Measurements from ENCODE around the gene BACH2.

DNA sequence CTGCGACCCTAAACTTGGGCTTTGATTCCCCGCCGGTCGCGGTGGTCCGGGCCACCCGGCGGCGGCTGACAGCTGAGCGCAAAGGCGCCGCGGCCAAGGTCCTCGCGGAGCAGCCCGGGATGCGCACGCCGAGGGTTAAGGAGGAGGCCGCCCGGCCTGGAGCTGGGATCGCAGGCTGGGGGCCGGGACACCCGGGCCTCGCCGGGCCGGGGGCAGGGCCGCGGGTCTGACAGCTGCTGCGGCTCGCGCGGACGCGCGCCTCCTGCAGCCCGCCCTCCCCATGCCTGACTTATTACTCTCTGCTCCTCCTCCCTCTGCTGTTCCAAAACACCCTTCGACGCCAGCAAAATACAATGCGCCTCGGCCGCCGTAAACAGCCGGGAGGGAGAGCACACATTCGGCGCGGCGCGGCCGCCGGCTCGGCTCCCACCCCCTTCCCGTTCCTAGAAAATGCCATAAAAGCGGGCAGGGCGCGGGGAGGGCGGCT is 746 bp downstream of the BACH2 start:
- TF ChIP-seq, protein P1, sequence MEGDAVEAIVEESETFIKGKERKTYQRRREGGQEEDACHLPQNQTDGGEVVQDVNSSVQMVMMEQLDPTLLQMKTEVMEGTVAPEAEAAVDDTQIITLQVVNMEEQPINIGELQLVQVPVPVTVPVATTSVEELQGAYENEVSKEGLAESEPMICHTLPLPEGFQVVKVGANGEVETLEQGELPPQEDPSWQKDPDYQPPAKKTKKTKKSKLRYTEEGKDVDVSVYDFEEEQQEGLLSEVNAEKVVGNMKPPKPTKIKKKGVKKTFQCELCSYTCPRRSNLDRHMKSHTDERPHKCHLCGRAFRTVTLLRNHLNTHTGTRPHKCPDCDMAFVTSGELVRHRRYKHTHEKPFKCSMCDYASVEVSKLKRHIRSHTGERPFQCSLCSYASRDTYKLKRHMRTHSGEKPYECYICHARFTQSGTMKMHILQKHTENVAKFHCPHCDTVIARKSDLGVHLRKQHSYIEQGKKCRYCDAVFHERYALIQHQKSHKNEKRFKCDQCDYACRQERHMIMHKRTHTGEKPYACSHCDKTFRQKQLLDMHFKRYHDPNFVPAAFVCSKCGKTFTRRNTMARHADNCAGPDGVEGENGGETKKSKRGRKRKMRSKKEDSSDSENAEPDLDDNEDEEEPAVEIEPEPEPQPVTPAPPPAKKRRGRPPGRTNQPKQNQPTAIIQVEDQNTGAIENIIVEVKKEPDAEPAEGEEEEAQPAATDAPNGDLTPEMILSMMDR (conservative IDR thresholded peaks at IDR 0.05; ENCODE audit: low read depth in 2 of 2) = no peak
- no peak for TF ChIP-seq POLR2AphosphoS5 (IDR thresholded peaks at IDR 0.05; ENCODE audit: low read depth)
- TF ChIP-seq, protein P2, sequence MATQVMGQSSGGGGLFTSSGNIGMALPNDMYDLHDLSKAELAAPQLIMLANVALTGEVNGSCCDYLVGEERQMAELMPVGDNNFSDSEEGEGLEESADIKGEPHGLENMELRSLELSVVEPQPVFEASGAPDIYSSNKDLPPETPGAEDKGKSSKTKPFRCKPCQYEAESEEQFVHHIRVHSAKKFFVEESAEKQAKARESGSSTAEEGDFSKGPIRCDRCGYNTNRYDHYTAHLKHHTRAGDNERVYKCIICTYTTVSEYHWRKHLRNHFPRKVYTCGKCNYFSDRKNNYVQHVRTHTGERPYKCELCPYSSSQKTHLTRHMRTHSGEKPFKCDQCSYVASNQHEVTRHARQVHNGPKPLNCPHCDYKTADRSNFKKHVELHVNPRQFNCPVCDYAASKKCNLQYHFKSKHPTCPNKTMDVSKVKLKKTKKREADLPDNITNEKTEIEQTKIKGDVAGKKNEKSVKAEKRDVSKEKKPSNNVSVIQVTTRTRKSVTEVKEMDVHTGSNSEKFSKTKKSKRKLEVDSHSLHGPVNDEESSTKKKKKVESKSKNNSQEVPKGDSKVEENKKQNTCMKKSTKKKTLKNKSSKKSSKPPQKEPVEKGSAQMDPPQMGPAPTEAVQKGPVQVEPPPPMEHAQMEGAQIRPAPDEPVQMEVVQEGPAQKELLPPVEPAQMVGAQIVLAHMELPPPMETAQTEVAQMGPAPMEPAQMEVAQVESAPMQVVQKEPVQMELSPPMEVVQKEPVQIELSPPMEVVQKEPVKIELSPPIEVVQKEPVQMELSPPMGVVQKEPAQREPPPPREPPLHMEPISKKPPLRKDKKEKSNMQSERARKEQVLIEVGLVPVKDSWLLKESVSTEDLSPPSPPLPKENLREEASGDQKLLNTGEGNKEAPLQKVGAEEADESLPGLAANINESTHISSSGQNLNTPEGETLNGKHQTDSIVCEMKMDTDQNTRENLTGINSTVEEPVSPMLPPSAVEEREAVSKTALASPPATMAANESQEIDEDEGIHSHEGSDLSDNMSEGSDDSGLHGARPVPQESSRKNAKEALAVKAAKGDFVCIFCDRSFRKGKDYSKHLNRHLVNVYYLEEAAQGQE (IDR thresholded peaks at IDR 0.05; ENCODE audit: unreplicated experiment) = no peak
- no peak for TF ChIP-seq EZH2 (IDR thresholded peaks at IDR 0.05; ENCODE audit: low read depth, unreplicated experiment)
- TF ChIP-seq EZH2phosphoT487 (IDR thresholded peaks at IDR 0.05; ENCODE audit: unreplicated experiment) = no peak
- no peak for TF ChIP-seq NANOG (IDR thresholded peaks at IDR 0.05; ENCODE audit: borderline replicate concordance)

All from GM23338 (cell line).